HepG2 (cell line): ENCODE data around the gene CSF3R. TPM values are rescaled to one million over a fixed set of nuclear protein-coding genes. Genes with fewer than 3 reads are reported as not detected.

Experiments used
- ATAC-seq: fragments of 200-7000 bp; cut with Tn5 transposase; 3 replicates; pipeline ENCODE4 v1.9.1; 2020; ENCODE audit warnings: mild to moderate bottlenecking, moderate library complexity
- BruUV-seq: library from RNA; stranded (reverse); fragments of 400-500 nt; replicated peaks from 2 replicates; lab custom pipeline; 2021; lab: Mats Ljungman, UMichigan
- CTCF ChIA-PET: fragments of 300-600 bp; formaldehyde crosslinking; extraction: SDS; loops from one replicate; lab custom pipeline; 2021; ENCODE audit warnings: low total read pairs, inconsistent platforms, low intra/inter-chr PET ratio; lab: Yijun Ruan, JAX
- POLR2A ChIA-PET: fragments of 350-600 bp; sonication (Branson Sonifier 250); formaldehyde crosslinking; loops from one replicate; lab custom pipeline; 2020; ENCODE audit warnings: antibody characterized with exemption, inconsistent platforms; lab: Yijun Ruan, JAX
- DNase-seq: peaks from one replicate; pipeline ENCODE4 v3.0.0-alpha.2; 2015; ENCODE audit warnings: low spot score
- FAIRE-seq: peaks from 3 replicates; lab custom pipeline; 2011; peaks lifted over from hg19 to GRCh38; lab: Jason Lieb, UNC
- H2AFZ ChIP-seq: one replicate; pipeline ENCODE4 v1.6.1; 2011; ENCODE audit warnings: low read length, inconsistent platforms
- H3K27ac ChIP-seq: fragments of 300-600 bp; 3 replicates; pipeline ENCODE4 v1.8.0; 2011; ENCODE audit warnings: mixed run types, mild to moderate bottlenecking, mixed read lengths, low read length, inconsistent platforms; ENCODE audit not compliant: insufficient read depth; ENCODE audit errors: extremely low read length
- H3K27me3 ChIP-seq, 2 experiments: fragments of 200-600 bp in 1 of 2; 2 replicates in 1 of 2; 3 replicates in 1 of 2; pipeline versions ENCODE4 v1.6.0 to v1.8.0; 2011; ENCODE audit warnings: low read length in 2 of 2, mild to moderate bottlenecking in 2 of 2, moderate library complexity in 2 of 2, inconsistent platforms in 1 of 2; ENCODE audit not compliant: insufficient read depth in 2 of 2, control insufficient read depth in 1 of 2
- H3K36me3 ChIP-seq, 2 experiments: fragments of 200-600 bp in 1 of 2; replicated peaks in 1 of 2; 2 replicates in 1 of 2; 3 replicates in 1 of 2; pipeline versions ENCODE4 v1.5.1 to v1.8.0; 2011; ENCODE audit warnings: low read length in 2 of 2, inconsistent platforms in 1 of 2; ENCODE audit not compliant: insufficient read depth in 2 of 2, control insufficient read depth in 1 of 2
- H3K4me1 ChIP-seq: 2 replicates; pipeline ENCODE4 v1.5.1; 2012; ENCODE audit warnings: low read length, inconsistent platforms; ENCODE audit not compliant: insufficient read depth
- H3K4me2 ChIP-seq: 2 replicates; pipeline ENCODE4 v1.6.0; 2011; ENCODE audit warnings: low read depth, low read length, inconsistent platforms
- H3K4me3 ChIP-seq, 3 experiments: fragments of 200-600 bp in 1 of 3; sonication (generic), shearing (Covaris generic) in 1 of 3; replicated peaks in 1 of 3; 2 replicates each; pipeline ENCODE4 v1.5.1; 2011 to 2016; ENCODE audit warnings: low read length in 3 of 3, inconsistent platforms in 2 of 3, low read depth in 2 of 3, mild to moderate bottlenecking in 2 of 3, control low read depth in 1 of 3, mixed read lengths in 1 of 3; ENCODE audit not compliant: insufficient read depth in 1 of 3
- H3K79me2 ChIP-seq: one replicate; pipeline ENCODE4 v1.6.1; 2011; ENCODE audit warnings: low read length, inconsistent platforms; ENCODE audit not compliant: insufficient read depth
- H3K9ac ChIP-seq: 2 replicates; pipeline ENCODE4 v1.6.0; 2011; ENCODE audit warnings: mild to moderate bottlenecking, low read depth, low read length, inconsistent platforms; ENCODE audit not compliant: insufficient read depth
- H3K9me3 ChIP-seq: 2 replicates; pipeline ENCODE4 v1.5.1; 2012; ENCODE audit warnings: mild to moderate bottlenecking, low read length
- H4K20me1 ChIP-seq: 2 replicates; pipeline ENCODE4 v1.6.0; 2011; ENCODE audit warnings: inconsistent platforms, mild to moderate bottlenecking, low read length, moderate library complexity; ENCODE audit not compliant: insufficient read depth
- CC2D1A ChIP-seq: sonication (generic); formaldehyde crosslinking; IDR thresholded peaks from 2 replicates; pipeline ENCODE4 v1.8.1; 2023; ENCODE audit warnings: mild to moderate bottlenecking, missing genetic modification reagents
- FOSL1 ChIP-seq: sonication (generic); formaldehyde crosslinking; IDR thresholded peaks from 2 replicates; pipeline ENCODE4 v1.9.0; 2021; ENCODE audit warnings: missing genetic modification reagents, borderline replicate concordance
- IRX3 ChIP-seq: sonication (generic); formaldehyde crosslinking; IDR thresholded peaks from 2 replicates; pipeline ENCODE4 v1.8.1; 2023; ENCODE audit warnings: mild to moderate bottlenecking, low read depth, missing genetic modification reagents, borderline replicate concordance
- MTA3 ChIP-seq: sonication (generic); formaldehyde crosslinking; IDR thresholded peaks from 2 replicates; pipeline ENCODE4 v1.4.0; 2020; ENCODE audit warnings: missing genetic modification reagents
- MTF1 ChIP-seq: sonication (generic); formaldehyde crosslinking; IDR thresholded peaks from 2 replicates; pipeline ENCODE4 v1.5.0; 2020; ENCODE audit warnings: missing genetic modification reagents
- NCOA5 ChIP-seq: sonication (generic); formaldehyde crosslinking; IDR thresholded peaks from 2 replicates; pipeline ENCODE4 v1.4.0; 2020; ENCODE audit warnings: missing genetic modification reagents
- SIN3B ChIP-seq: fragments of 150-350 bp; IDR thresholded peaks from 2 replicates; pipeline ENCODE4 v1.6.1; 2014; ENCODE audit warnings: low read length
- STAT5B ChIP-seq: sonication (generic); formaldehyde crosslinking; IDR thresholded peaks from 2 replicates; pipeline ENCODE4 v1.4.0; 2020; ENCODE audit warnings: missing genetic modification reagents
- XBP1 ChIP-seq: sonication (generic); formaldehyde crosslinking; IDR thresholded peaks from 2 replicates; pipeline ENCODE4 v1.5.0; 2020; ENCODE audit warnings: missing genetic modification reagents
- ZBTB26 ChIP-seq: IDR thresholded peaks from 2 replicates; pipeline ENCODE4 v1.6.1; 2016; ENCODE audit warnings: missing compliant biosample characterization, missing genetic modification reagents, borderline replicate concordance
- ZBTB38 ChIP-seq: sonication (generic); formaldehyde crosslinking; IDR thresholded peaks from 2 replicates; pipeline ENCODE4 v1.5.1; 2020; ENCODE audit warnings: mild to moderate bottlenecking, missing genetic modification reagents
- ZKSCAN1 ChIP-seq: fragments of 150-350 bp; IDR thresholded peaks from 2 replicates; pipeline ENCODE4 v1.6.1; 2014; ENCODE audit warnings: low read length
- ZNF230 ChIP-seq: sonication (generic); formaldehyde crosslinking; IDR thresholded peaks from 2 replicates; pipeline ENCODE4 v1.4.0; 2020; ENCODE audit warnings: mild to moderate bottlenecking, missing genetic modification reagents
- ZNF329 ChIP-seq: sonication (generic); formaldehyde crosslinking; IDR thresholded peaks from 2 replicates; pipeline ENCODE4 v1.9.0; 2021; ENCODE audit warnings: low read depth, mild to moderate bottlenecking, missing genetic modification reagents
- ZNF589 ChIP-seq: sonication (generic); formaldehyde crosslinking; conservative IDR thresholded peaks from 2 replicates; pipeline ENCODE4 v1.8.0; 2022; ENCODE audit warnings: mild to moderate bottlenecking, moderate library complexity, missing genetic modification reagents
- ZNF720 ChIP-seq: sonication (generic); formaldehyde crosslinking; IDR thresholded peaks from 2 replicates; pipeline ENCODE4 v1.4.0; 2020; ENCODE audit warnings: missing genetic modification reagents
- ZNF792 ChIP-seq: IDR thresholded peaks from 2 replicates; pipeline ENCODE4 v1.6.1; 2016
- WGBS: methylation state at CpG from one replicate; pipeline ENCODE4 v1.1.6; 2017; ENCODE audit warnings: low lambda C conversion rate; 5-methylcytosine and 5-hydroxymethylcytosine counted together
- in situ Hi-C: cut with HindIII; loops from 2 replicates; pipeline ENCODE4 v1.10.0; 2017; ENCODE audit warnings: low pct_unique_long_range_greater_than_20kb; ENCODE audit not compliant: extremely low pct_ligation_motif_present
- intact Hi-C: fragments of 100-400 bp; cut with micrococcal nuclease; formaldehyde crosslinking; loops from one replicate; pipeline ENCODE4 v1.10.0; 2022; ENCODE audit not compliant: unreplicated experiment
- polyA plus RNA-seq, 8 experiments: library from polyadenylated mRNA; depleted of rRNA in 3 of 8; stranded (reverse) in 7 of 8; unstranded in 1 of 8; fragments of >200 nt; fragmentation: Illumina TruSeq in 4 of 8; extraction: Trizol in 4 of 8; gene quantifications; 2 replicates each; pipeline versions ENCODE4 v1.2.1 to v1.2.3, GENCODE V29; 2011 to 2016; ENCODE audit warnings: low read depth in 4 of 8, missing spikeins in 1 of 8, mixed read lengths in 1 of 8; ENCODE audit not compliant: insufficient read depth in 1 of 8
- total RNA-seq, 5 experiments: library from RNA; depleted of rRNA; stranded (reverse); fragments of >200 nt; fragmentation: Illumina TruSeq; extraction: Trizol; gene quantifications; 2 replicates each; pipeline ENCODE4 v1.2.3, GENCODE V29; 2016; ENCODE audit warnings: low read depth in 1 of 5
- TF ChIP-seq, protein P1 (sequence below): sonication (generic); formaldehyde crosslinking; IDR thresholded peaks from 2 replicates; pipeline ENCODE4 v1.5.1; 2020; ENCODE audit warnings: missing genetic modification reagents, mild to moderate bottlenecking, borderline replicate concordance
- TF ChIP-seq, protein P2 (sequence below): sonication (generic); formaldehyde crosslinking; conservative IDR thresholded peaks from 2 replicates; pipeline ENCODE4 v1.4.0; 2020; ENCODE audit warnings: missing genetic modification reagents

Gene CSF3R
- total and polyA plus RNA-seq, 2 of the 13 experiments (the other 11 are each of a cell fraction or from before 2014, with no cell fraction given), result 11.9 to 28.8 TPM

DNA sequence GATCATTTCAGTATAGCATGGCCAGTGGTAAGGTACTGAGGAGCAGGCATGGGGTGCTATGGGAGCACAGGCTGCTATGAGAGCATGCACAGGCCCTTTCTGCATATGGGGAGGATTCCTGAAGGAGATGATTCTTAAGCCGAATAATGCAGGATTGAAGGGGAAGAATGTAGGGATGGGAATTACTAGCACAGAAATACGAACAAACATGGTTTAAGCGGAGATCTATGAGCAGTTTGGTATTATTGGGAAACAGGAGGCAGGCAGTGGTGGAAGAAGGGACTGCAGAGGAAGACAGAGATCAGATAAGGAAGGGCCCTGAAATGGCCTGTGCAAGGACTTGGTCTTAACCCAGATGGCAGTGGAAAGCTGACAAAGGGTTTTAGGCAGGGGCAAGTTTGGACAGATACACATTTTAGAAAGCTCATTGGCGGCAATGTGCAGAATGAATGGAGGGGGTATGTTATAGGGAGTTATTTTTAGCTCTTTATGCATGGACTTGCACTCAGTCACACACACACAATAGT lies 34.1 kb downstream of the CSF3R start:
- ChIA-PET POLR2A (no interaction called here), CTCF (no interaction called here)
- Histone ChIP-seq H3K27ac (no peak overlapping the region), H3K4me2 (no peak overlapping the region), H3K27me3 (no peaks in the 10 kb centered on the region), H3K4me3 (no peak overlapping the region), H3K4me1 (0 out of 2 replicates have a peak, but pooled peaks cover 7% of the 10 kb centered on the region), H3K36me3 (no peaks in the 10 kb centered on the region), H4K20me1 (no peaks in the 10 kb centered on the region), H3K9me3 (no peaks in the 10 kb centered on the region), H3K79me2 (no peaks in the 10 kb centered on the region), H3K9ac (no peak overlapping the region), H2AFZ (no peak overlapping the region)
- no peak for TF ChIP-seq ZNF792
- TF ChIP-seq XBP1 (CRISPR knock-in tag), result no peak
- no peak for TF ChIP-seq ZNF589 (CRISPR knock-in tag)
- TF ChIP-seq ZNF329 (CRISPR knock-in tag), result no peak
- no peak for TF ChIP-seq ZBTB26 (CRISPR knock-in tag)
- TF ChIP-seq ZBTB38, result no peak
- no peak for TF ChIP-seq ZNF720
- TF ChIP-seq ZNF230 (CRISPR knock-in tag), result no peak
- TF ChIP-seq, protein P1, sequence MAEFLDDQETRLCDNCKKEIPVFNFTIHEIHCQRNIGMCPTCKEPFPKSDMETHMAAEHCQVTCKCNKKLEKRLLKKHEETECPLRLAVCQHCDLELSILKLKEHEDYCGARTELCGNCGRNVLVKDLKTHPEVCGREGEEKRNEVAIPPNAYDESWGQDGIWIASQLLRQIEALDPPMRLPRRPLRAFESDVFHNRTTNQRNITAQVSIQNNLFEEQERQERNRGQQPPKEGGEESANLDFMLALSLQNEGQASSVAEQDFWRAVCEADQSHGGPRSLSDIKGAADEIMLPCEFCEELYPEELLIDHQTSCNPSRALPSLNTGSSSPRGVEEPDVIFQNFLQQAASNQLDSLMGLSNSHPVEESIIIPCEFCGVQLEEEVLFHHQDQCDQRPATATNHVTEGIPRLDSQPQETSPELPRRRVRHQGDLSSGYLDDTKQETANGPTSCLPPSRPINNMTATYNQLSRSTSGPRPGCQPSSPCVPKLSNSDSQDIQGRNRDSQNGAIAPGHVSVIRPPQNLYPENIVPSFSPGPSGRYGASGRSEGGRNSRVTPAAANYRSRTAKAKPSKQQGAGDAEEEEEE (CRISPR knock-in tag), result no peak
- TF ChIP-seq ZKSCAN1, result no peak
- TF ChIP-seq NCOA5, result no peak
- TF ChIP-seq IRX3 (CRISPR knock-in tag), result no peak
- no peak for TF ChIP-seq MTF1 (CRISPR knock-in tag)
- no peak for TF ChIP-seq MTA3
- TF ChIP-seq SIN3B, result no peak
- no peak for TF ChIP-seq CC2D1A
- no peak for TF ChIP-seq FOSL1 (CRISPR knock-in tag)
- TF ChIP-seq, protein P2, sequence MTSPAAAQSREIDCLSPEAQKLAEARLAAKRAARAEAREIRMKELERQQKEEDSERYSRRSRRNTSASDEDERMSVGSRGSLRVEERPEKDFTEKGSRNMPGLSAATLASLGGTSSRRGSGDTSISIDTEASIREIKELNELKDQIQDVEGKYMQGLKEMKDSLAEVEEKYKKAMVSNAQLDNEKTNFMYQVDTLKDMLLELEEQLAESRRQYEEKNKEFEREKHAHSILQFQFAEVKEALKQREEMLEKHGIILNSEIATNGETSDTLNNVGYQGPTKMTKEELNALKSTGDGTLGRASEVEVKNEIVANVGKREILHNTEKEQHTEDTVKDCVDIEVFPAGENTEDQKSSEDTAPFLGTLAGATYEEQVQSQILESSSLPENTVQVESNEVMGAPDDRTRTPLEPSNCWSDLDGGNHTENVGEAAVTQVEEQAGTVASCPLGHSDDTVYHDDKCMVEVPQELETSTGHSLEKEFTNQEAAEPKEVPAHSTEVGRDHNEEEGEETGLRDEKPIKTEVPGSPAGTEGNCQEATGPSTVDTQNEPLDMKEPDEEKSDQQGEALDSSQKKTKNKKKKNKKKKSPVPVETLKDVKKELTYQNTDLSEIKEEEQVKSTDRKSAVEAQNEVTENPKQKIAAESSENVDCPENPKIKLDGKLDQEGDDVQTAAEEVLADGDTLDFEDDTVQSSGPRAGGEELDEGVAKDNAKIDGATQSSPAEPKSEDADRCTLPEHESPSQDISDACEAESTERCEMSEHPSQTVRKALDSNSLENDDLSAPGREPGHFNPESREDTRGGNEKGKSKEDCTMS (CRISPR knock-in tag), result no peak
- TF ChIP-seq STAT5B, result no peak
- 71% methylated on average over 4 of the region's 4 CpGs for WGBS
- no TSS peak for BruUV-seq
- DNase-seq, result no peak
- intact Hi-C loops, result no loop called here
- in situ Hi-C loops, result no loop called here
- ATAC-seq, result no peak
- FAIRE-seq, result no peak
